Upper lobe of left lung (tissue), 4 donors: ENCODE results near the gene SHLD1.

Experiments used
- CTCF ChIP-seq, 6 experiments: fragments of 450-650 bp in 4 of 6; fragments of 200-600 bp in 2 of 6; sonication (generic) in 2 of 6; IDR thresholded peaks; one replicate each; pipeline ENCODE4 v1.5.1; 2016 to 2019; ENCODE audit warnings: antibody characterized with exemption in 6 of 6
- EP300 ChIP-seq, 4 donors: sonication (generic); formaldehyde crosslinking; IDR thresholded peaks; one replicate each; pipeline ENCODE4 v1.5.1; 2017; ENCODE audit warnings: antibody characterized with exemption in 4 of 4, control low read depth in 2 of 4
- POLR2A ChIP-seq, 4 donors: fragments of 450-650 bp; IDR thresholded peaks; one replicate each; pipeline ENCODE4 v1.5.1; 2016 to 2017; ENCODE audit warnings: antibody characterized with exemption in 4 of 4, mild to moderate bottlenecking in 2 of 4

GRCh38 chr20:5745416-5746030 is 4.7 kb upstream of the SHLD1 start:
- no peak for TF ChIP-seq POLR2A (IDR thresholded peaks at IDR 0.05)
- no peak for TF ChIP-seq CTCF (IDR thresholded peaks at IDR 0.05)
- TF ChIP-seq EP300 (IDR thresholded peaks at IDR 0.05) = no peak
